ENCODE results near the gene USP3.
A peak's percentile ranks its signal among the peaks of the same experiment; 100 is the strongest.

USP3 gene

GRCh38 chr15:63593705-63594671 is 89.6 kb downstream of the USP3 start:
- no peak for DNase-seq (ENCODE audit: low read depth, low spot score)

GRCh38 chr15:63595065-63595464 is 90.7 kb downstream of the USP3 start:
- no peak for DNase-seq (ENCODE audit: low read depth, low spot score)

GRCh38 chr15:63595688-63596087 is 91.3 kb downstream of the USP3 start:
- no peak for DNase-seq (ENCODE audit: low read depth, low spot score)

- no peak for DNase-seq (ENCODE audit: low read depth, low spot score)
Measured at GRCh38 chr15:63596676-63597037, 92.3 kb downstream of the USP3 start.

GRCh38 chr15:63597038-63597790 is 92.8 kb downstream of the USP3 start, which contains the start of gene FBXL22:
Gene FBXL22, plus strand, starts transcription at chr15:63597387. Its CDS starts 6 bp downstream, at chr15:63597393.
- no peak for DNase-seq (ENCODE audit: low read depth, low spot score)

- DNase-seq (ENCODE audit: low read depth, low spot score) = no peak
Measured at GRCh38 chr15:63597821-63598220, 93.4 kb downstream of the USP3 start.

GRCh38 chr15:63598473-63599400 is 94.3 kb downstream of the USP3 start:
- no peak for DNase-seq (ENCODE audit: low read depth, low spot score)

GRCh38 chr15:63599401-63600000 is 95.1 kb downstream of the USP3 start:
- DNase-seq (ENCODE audit: low read depth, low spot score) = peak; percentile 43

GRCh38 chr15:63600001-63600615 is 95.7 kb downstream of the USP3 start:
- peak; percentile 58 for DNase-seq (ENCODE audit: low read depth, low spot score)

GRCh38 chr15:63600616-63601025 is 96.2 kb downstream of the USP3 start:
- DNase-seq (ENCODE audit: low read depth, low spot score) = peak; percentile 77

GRCh38 chr15:63601026-63601703 is 96.8 kb downstream of the USP3 start:
- no peak for DNase-seq (ENCODE audit: low read depth, low spot score)

- DNase-seq (ENCODE audit: low read depth, low spot score) = no peak
Measured at GRCh38 chr15:63601704-63602185, 97.4 kb downstream of the USP3 start.

- DNase-seq (ENCODE audit: low read depth, low spot score) = no peak
Measured at GRCh38 chr15:63602595-63602994, 98.2 kb downstream of the USP3 start.

- no peak for DNase-seq (ENCODE audit: low read depth, low spot score)
Measured at GRCh38 chr15:63603516-63603915, 99.1 kb downstream of the USP3 start.

GRCh38 chr15:63604281-63604680 is 99.9 kb downstream of the USP3 start:
- DNase-seq (ENCODE audit: low read depth, low spot score) = no peak

GRCh38 chr15:63605036-63605435 is 100.6 kb downstream of the USP3 start:
- no peak for DNase-seq (ENCODE audit: low read depth, low spot score)

- no peak for DNase-seq (ENCODE audit: low read depth, low spot score)
Measured at GRCh38 chr15:63605816-63606215, 101.4 kb downstream of the USP3 start.

- no peak for DNase-seq (ENCODE audit: low read depth, low spot score)
Measured at GRCh38 chr15:63606308-63606707, 101.9 kb downstream of the USP3 start.

- no peak for DNase-seq (ENCODE audit: low read depth, low spot score)
Measured at GRCh38 chr15:63608989-63609388, 104.6 kb downstream of the USP3 start.

- DNase-seq (ENCODE audit: low read depth, low spot score) = no peak
Measured at GRCh38 chr15:63609448-63609847, 105.1 kb downstream of the USP3 start.

All from ELF-1 (cell line).